Measurements from ENCODE around the gene PRKCA. TPM values are rescaled to one million over a fixed set of nuclear protein-coding genes. Genes with fewer than 3 reads are reported as not detected.

The PRKCA gene
- total and polyA plus RNA-seq, 2 donors (not counting 3 experiments of a cell fraction or from before 2014, with no cell fraction given): 7.5 to 34.2 TPM

- intact Hi-C loops (cut with micrococcal nuclease) (loop anchor here (2.0 kb wide), 1 partner anchor 16 kb away; no protein-coding TSS in a partner anchor), dilution Hi-C loops (cut with MboI; ENCODE audit: extremely low pct_ligation_motif_present, low sequenced_read_pairs) (no loop called here)
- DNase-seq (ENCODE audit: low read depth, low spot score) (no peak), FAIRE-seq (peak; percentile 42)
- Histone ChIP-seq H3K9ac (replicated peaks; ENCODE audit: extremely low read depth, insufficient read depth, low read length) (no peak overlapping the region), H3K4me3 (replicated peaks in 1 of 3; ENCODE audit: insufficient read depth in 1 of 3, low read depth in 1 of 3, low read length in 3 of 3) (no peak overlapping the region), H3K79me2 (ENCODE audit: control insufficient read depth, insufficient read depth, low read length) (no peaks in the 10 kb centered on the region), H3K9me1 (replicated peaks; ENCODE audit: control insufficient read depth, extremely low read depth, insufficient read depth, low read length) (no peaks in the 10 kb centered on the region), H3K27ac (ENCODE audit: insufficient read depth, low read depth, low read length) (no peak overlapping the region), H3K27me3 (ENCODE audit: control insufficient read depth in 2 of 2, insufficient read depth in 2 of 2, low read length in 2 of 2) (no peaks in the 10 kb centered on the region), H3K4me2 (ENCODE audit: insufficient read depth, low read length) (no peak overlapping the region), H2AFZ (ENCODE audit: low read depth, low read length) (no peak overlapping the region), H3K9me3 (replicated peaks; ENCODE audit: control insufficient read depth, insufficient read depth, low read length) (no peaks in the 10 kb centered on the region), H3K4me1 (ENCODE audit: control insufficient read depth, extremely low read depth, insufficient read depth, low read length) (peaks cover 16% of the 10 kb centered on the region), H4K20me1 (replicated peaks; ENCODE audit: control insufficient read depth, extremely low read depth, insufficient read depth, low read length) (no peaks in the 10 kb centered on the region), H3K36me3 (ENCODE audit: control insufficient read depth in 2 of 2, extremely low read depth in 1 of 2, insufficient read depth in 2 of 2, low read length in 2 of 2) (no peaks in the 10 kb centered on the region)
- no peak for TF ChIP-seq POLR2A (IDR thresholded peaks at IDR 0.05; ENCODE audit: low read depth, low read length)
- no peak for TF ChIP-seq MYC (IDR thresholded peaks at IDR 0.05; ENCODE audit: low read depth, low read length)
- peak; percentile 28 for TF ChIP-seq POLR2AphosphoS5 (IDR thresholded peaks at IDR 0.05; ENCODE audit: insufficient read depth, low read depth, low read length)
- TF ChIP-seq JUN (IDR thresholded peaks at IDR 0.05; ENCODE audit: borderline replicate concordance, insufficient read depth, insufficient read length, low read depth): no peak
- TF ChIP-seq FOS (IDR thresholded peaks at IDR 0.05; ENCODE audit: borderline replicate concordance, insufficient read depth, low read length): no peak
- ChIA-PET CTCF (interaction anchor here (0.9 to 2.0 kb wide), 5 partner anchors 14 to 309 kb away, joined by 3 to 7 read pairs (median 3); no protein-coding TSS in a partner anchor), POLR2A (no interaction called here)
- no TSS peak for BruUV-seq (replicated peaks)
These were observed 262.6 kb downstream of the PRKCA start for GRCh38 chr17:66564992-66565465.

- H3K79me2 ChIP-seq (ENCODE audit: control insufficient read depth, insufficient read depth, low read length): no peaks in the 10 kb centered on the region
- no peaks in the 10 kb centered on the region for H3K9me1 ChIP-seq (replicated peaks; ENCODE audit: control insufficient read depth, extremely low read depth, insufficient read depth, low read length)
- CTCF ChIA-PET: interaction anchor here (0.6 to 2.8 kb wide), 57 partner anchors 9 to 368 kb away, joined by 3 to 33 read pairs (median 4); partner anchors contain the start of gene PRKCA
- DNase-seq (ENCODE audit: low read depth, low spot score) (peak; percentile 97), FAIRE-seq (peak; percentile 97)
- no peak overlapping the region for H2AFZ ChIP-seq (ENCODE audit: low read depth, low read length)
- no peak overlapping the region for H3K4me3 ChIP-seq (replicated peaks in 1 of 3; ENCODE audit: insufficient read depth in 1 of 3, low read depth in 1 of 3, low read length in 3 of 3)
- H3K36me3 ChIP-seq (ENCODE audit: control insufficient read depth in 2 of 2, extremely low read depth in 1 of 2, insufficient read depth in 2 of 2, low read length in 2 of 2): no peaks in the 10 kb centered on the region
- H3K4me1 ChIP-seq (ENCODE audit: control insufficient read depth, extremely low read depth, insufficient read depth, low read length): peaks cover 16% of the 10 kb centered on the region
- BruUV-seq (replicated peaks): TSS peak; percentile 85
- dilution Hi-C loops (cut with MboI; ENCODE audit: extremely low pct_ligation_motif_present, low sequenced_read_pairs) (no loop called here), intact Hi-C loops (cut with micrococcal nuclease) (loop anchor here (1.0 to 2.0 kb wide), 13 partner anchors 13 to 367 kb away; no protein-coding TSS in a partner anchor)
- no peaks in the 10 kb centered on the region for H3K9me3 ChIP-seq (replicated peaks; ENCODE audit: control insufficient read depth, insufficient read depth, low read length)
- H3K27me3 ChIP-seq (ENCODE audit: control insufficient read depth in 2 of 2, insufficient read depth in 2 of 2, low read length in 2 of 2): no peaks in the 10 kb centered on the region
- peak overlapping the region; percentile 90 for H3K27ac ChIP-seq (ENCODE audit: insufficient read depth, low read depth, low read length)
- peak overlapping the region; percentile 67 for H3K9ac ChIP-seq (replicated peaks; ENCODE audit: extremely low read depth, insufficient read depth, low read length)
- TF ChIP-seq JUN (IDR thresholded peaks at IDR 0.05; ENCODE audit: borderline replicate concordance, insufficient read depth, insufficient read length, low read depth): peak; percentile 62
- peak; percentile 96 for TF ChIP-seq GATA2 (IDR thresholded peaks at IDR 0.05; ENCODE audit: insufficient read depth, insufficient read length, low read depth, low read length)
- no peak for TF ChIP-seq POLR2AphosphoS5 (IDR thresholded peaks at IDR 0.05; ENCODE audit: insufficient read depth, low read depth, low read length)
- TF ChIP-seq CTCF (IDR thresholded peaks at IDR 0.05; ENCODE audit: extremely low read depth in 1 of 2, insufficient read depth in 1 of 2, low read depth in 1 of 2, low read length in 2 of 2): peak; percentile 90 to 93
- peak; percentile 77 for TF ChIP-seq FOS (IDR thresholded peaks at IDR 0.05; ENCODE audit: borderline replicate concordance, insufficient read depth, low read length)
- peak overlapping the region; percentile 37 for H3K4me2 ChIP-seq (ENCODE audit: insufficient read depth, low read length)
- POLR2A ChIA-PET: no interaction called here
- no peaks in the 10 kb centered on the region for H4K20me1 ChIP-seq (replicated peaks; ENCODE audit: control insufficient read depth, extremely low read depth, insufficient read depth, low read length)
These were observed 265.1 kb downstream of the PRKCA start for GRCh38 chr17:66567234-66568170.

Measured in endothelial cell of umbilical vein (primary cell).